GM12892 (cell line): ENCODE results near the gene NAGPA.

ENCODE experiments used
- POLR2A ChIP-seq: IDR thresholded peaks from 2 replicates; pipeline ENCODE4 v1.6.1; 2011; ENCODE audit warnings: low read depth, low read length, control low read depth
- POLR2AphosphoS5 ChIP-seq: IDR thresholded peaks from 2 replicates; pipeline ENCODE4 v1.6.1; 2011; ENCODE audit warnings: low read depth, low read length, control low read depth
- TAF1 ChIP-seq: IDR thresholded peaks from 2 replicates; pipeline ENCODE4 v1.6.1; 2011; ENCODE audit warnings: low read depth, mild to moderate bottlenecking, control low read depth, low read length, borderline replicate concordance

GRCh38 chr16:5069048-5069447 lies 35.3 kb upstream of the NAGPA start:
- TF ChIP-seq POLR2AphosphoS5 (no peak), POLR2A (no peak), TAF1 (no peak)
